GM23338 (cell line): ENCODE data around the gene FAM47E. TPM values are rescaled to one million over a fixed set of nuclear protein-coding genes. Genes with fewer than 3 reads are reported as not detected.

Experiments used
- ATAC-seq: fragments of 200-7000 bp; cut with Tn5 transposase; 3 replicates; pipeline ENCODE4 v1.9.1; 2020
- DNase-seq: peaks from one replicate; pipeline ENCODE4 v3.0.0-alpha.2; 2015; ENCODE audit warnings: low spot score
- H2AFZ ChIP-seq: fragments of 200-600 bp; sonication (generic); 2 replicates; pipeline ENCODE4 v1.8.0; 2016; ENCODE audit warnings: antibody characterized with exemption, mild to moderate bottlenecking, moderate library complexity
- H3F3A ChIP-seq: fragments of 200-600 bp; sonication (generic); replicated peaks from 2 replicates; pipeline ENCODE4 v1.8.0; 2017; ENCODE audit warnings: antibody characterized with exemption, mixed run types, low read depth
- H3K27ac ChIP-seq: fragments of 200-600 bp; sonication (generic); 2 replicates; pipeline ENCODE4 v1.6.1; 2016; ENCODE audit warnings: low read depth
- H3K27me3 ChIP-seq: fragments of 200-600 bp; sonication (generic); 2 replicates; pipeline ENCODE4 v1.8.0; 2016; ENCODE audit warnings: mild to moderate bottlenecking, mixed run types, moderate library complexity; ENCODE audit not compliant: insufficient read depth
- H3K36me3 ChIP-seq: fragments of 200-600 bp; sonication (generic); 2 replicates; pipeline ENCODE4 v1.8.0; 2016; ENCODE audit warnings: mild to moderate bottlenecking; ENCODE audit not compliant: insufficient read depth
- H3K4me1 ChIP-seq: fragments of 200-600 bp; sonication (generic); 2 replicates; pipeline ENCODE4 v1.8.0; 2016; ENCODE audit warnings: mild to moderate bottlenecking, moderate library complexity; ENCODE audit not compliant: insufficient read depth
- H3K4me2 ChIP-seq: fragments of 200-600 bp; sonication (generic); 2 replicates; pipeline ENCODE4 v1.7.1; 2017; ENCODE audit warnings: mixed run types
- H3K4me3 ChIP-seq: fragments of 200-600 bp; sonication (generic); 2 replicates; pipeline ENCODE4 v1.6.1; 2016; ENCODE audit warnings: mixed run types
- H3K79me2 ChIP-seq: fragments of 200-600 bp; sonication (generic); replicated peaks from 2 replicates; pipeline ENCODE4 v1.8.0; 2017; ENCODE audit warnings: mild to moderate bottlenecking; ENCODE audit not compliant: insufficient read depth
- H3K9me2 ChIP-seq: fragments of 200-600 bp; sonication (generic); 2 replicates; pipeline ENCODE4 v1.8.0; 2017; ENCODE audit not compliant: insufficient read depth
- H4K20me1 ChIP-seq: fragments of 200-600 bp; sonication (generic); replicated peaks from 2 replicates; pipeline ENCODE4 v1.8.0; 2017; ENCODE audit warnings: mild to moderate bottlenecking; ENCODE audit not compliant: insufficient read depth
- H3K27ac Mint-ChIP-seq: 2 replicates; pipeline ENCODE4 v1.8.0; 2020; ENCODE audit warnings: inconsistent platforms, mild to moderate bottlenecking, moderate library complexity, mixed read lengths
- H3K27me3 Mint-ChIP-seq: 3 replicates; pipeline ENCODE4 v1.8.0; 2022; ENCODE audit warnings: low read depth, mild to moderate bottlenecking, moderate library complexity, mixed read lengths, inconsistent platforms; ENCODE audit not compliant: insufficient read depth, poor library complexity
- H3K36me3 Mint-ChIP-seq: 3 replicates; pipeline ENCODE4 v1.8.0; 2021; ENCODE audit warnings: low read depth, mild to moderate bottlenecking, inconsistent platforms, moderate library complexity, mixed read lengths
- H3K4me1 Mint-ChIP-seq: 3 replicates; pipeline ENCODE4 v1.8.0; 2020; ENCODE audit warnings: mild to moderate bottlenecking, inconsistent platforms, mixed read lengths
- H3K4me3 Mint-ChIP-seq: 3 replicates; pipeline ENCODE4 v1.8.0; 2021; ENCODE audit warnings: moderate library complexity, mild to moderate bottlenecking, inconsistent platforms, mixed read lengths
- H3K9me3 Mint-ChIP-seq: 3 replicates; pipeline ENCODE4 v1.8.0; 2020; ENCODE audit warnings: moderate library complexity, mild to moderate bottlenecking, inconsistent platforms, mixed read lengths
- CREB1 ChIP-seq: fragments of 250-450 bp; sonication (Bioruptor Pico); IDR thresholded peaks from 2 replicates; pipeline ENCODE4 v1.5.0; 2020; ENCODE audit warnings: low read depth, mild to moderate bottlenecking, moderate library complexity
- EZH2 ChIP-seq: fragments of 200-600 bp; sonication (generic); IDR thresholded peaks from one replicate; pipeline ENCODE4 v1.8.0; 2017; ENCODE audit warnings: antibody characterized with exemption, mild to moderate bottlenecking, low read depth; ENCODE audit not compliant: unreplicated experiment
- EZH2phosphoT487 ChIP-seq: fragments of 200-600 bp; sonication (generic); IDR thresholded peaks from one replicate; pipeline ENCODE4 v1.8.1; 2018; ENCODE audit warnings: antibody characterized with exemption; ENCODE audit not compliant: unreplicated experiment
- JUNB ChIP-seq: IDR thresholded peaks from one replicate; pipeline ENCODE4 v1.6.1; 2016; ENCODE audit warnings: antibody characterized with exemption; ENCODE audit not compliant: unreplicated experiment
- NANOG ChIP-seq: IDR thresholded peaks from 2 replicates; pipeline ENCODE4 v1.6.1; 2016; ENCODE audit warnings: antibody characterized with exemption, borderline replicate concordance
- POLR2AphosphoS5 ChIP-seq: IDR thresholded peaks from 2 replicates; pipeline ENCODE4 v1.6.1; 2016; ENCODE audit warnings: antibody characterized with exemption, low read depth
- REST ChIP-seq: IDR thresholded peaks from one replicate; pipeline ENCODE4 v1.6.1; 2018; ENCODE audit warnings: antibody characterized with exemption; ENCODE audit not compliant: unreplicated experiment
- STAT1 ChIP-seq: IDR thresholded peaks from one replicate; pipeline ENCODE4 v1.6.1; 2016; ENCODE audit warnings: antibody characterized with exemption; ENCODE audit not compliant: unreplicated experiment
- ZNF114 ChIP-seq: fragments of 250-450 bp; sonication (Bioruptor Pico); IDR thresholded peaks from 2 replicates; pipeline ENCODE4 v1.5.0; 2020; ENCODE audit warnings: mild to moderate bottlenecking, moderate library complexity
- ZNF331 ChIP-seq: fragments of 250-450 bp; sonication (Bioruptor Pico); IDR thresholded peaks from 2 replicates; pipeline ENCODE4 v1.5.0; 2020; ENCODE audit warnings: low read depth, mild to moderate bottlenecking, moderate library complexity
- polyA plus RNA-seq: library from polyadenylated mRNA; unstranded; fragments of >200 nt; fragmentation: Nextera tagmentation; extraction: Ambion mirVana; gene quantifications from 2 replicates; pipeline ENCODE4 v1.2.1, GENCODE V29; 2016
- total RNA-seq: library from RNA; depleted of rRNA; stranded (reverse); fragments of >200 nt; shearing (Covaris generic); gene quantifications from 2 replicates; pipeline ENCODE4 v1.2.3, GENCODE V29; 2014
- TF ChIP-seq, protein P1 (sequence below): IDR thresholded peaks from 2 replicates; pipeline ENCODE4 v1.6.1; 2016; ENCODE audit warnings: antibody characterized with exemption
- TF ChIP-seq, protein P2 (sequence below), 2 experiments: fragments of 200-600 bp in 1 of 2; sonication (generic) in 1 of 2; conservative IDR thresholded peaks; 2 replicates each; pipeline versions ENCODE4 v1.5.1 to v1.6.1; 2016 to 2017; ENCODE audit warnings: antibody characterized with exemption in 2 of 2, low read depth in 2 of 2, mild to moderate bottlenecking in 2 of 2, moderate library complexity in 1 of 2

The FAM47E gene
- total and polyA plus RNA-seq, 2 experiments from 2014 or later, result 0.66 to 2.3 TPM

DNA sequence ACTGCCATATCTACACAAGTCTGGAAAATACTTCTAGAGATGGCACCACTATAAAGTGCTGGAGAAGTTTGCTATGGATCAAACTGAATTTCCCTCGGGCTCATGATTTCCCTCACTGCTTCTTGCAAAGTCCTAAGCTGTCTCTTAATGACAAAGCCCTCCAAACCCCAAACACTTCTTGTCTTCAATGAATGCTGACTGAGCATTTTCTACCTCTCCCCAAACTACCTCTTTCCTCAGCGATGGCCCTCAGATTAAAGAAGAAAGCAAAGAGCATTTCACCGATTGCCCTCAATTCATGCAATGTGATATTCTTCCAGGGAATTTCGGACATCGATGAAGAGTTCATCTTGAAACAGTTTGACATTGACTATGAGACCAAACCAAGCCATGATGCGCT is 19.7 kb downstream of the FAM47E start (continued):
- TF ChIP-seq REST (no peak), ZNF114 (CRISPR knock-in tag) (no peak), ZNF331 (CRISPR knock-in tag) (no peak)

GRCh38 chr4:76272073-76272472 is 20.6 kb downstream of the FAM47E start:
- H3K9me3 Mint-ChIP-seq, result no peaks in the 10 kb centered on the region
- H3K36me3 ChIP-seq, result no peaks in the 10 kb centered on the region
- H2AFZ ChIP-seq, result no peak overlapping the region
- H3K27me3 Mint-ChIP-seq, result peaks cover 4% of the 10 kb centered on the region
- H3K27ac Mint-ChIP-seq, result no peak overlapping the region
- no peaks in the 10 kb centered on the region for H4K20me1 ChIP-seq
- H3K27ac ChIP-seq, result no peak overlapping the region
- DNase-seq (no peak), ATAC-seq (no peak)
- H3K79me2 ChIP-seq, result no peaks in the 10 kb centered on the region
- no peak overlapping the region for H3K4me3 ChIP-seq
- no peaks in the 10 kb centered on the region for H3K27me3 ChIP-seq
- no peaks in the 10 kb centered on the region for H3F3A ChIP-seq
- H3K4me1 Mint-ChIP-seq, result no peaks in the 10 kb centered on the region
- 0 out of 2 replicates have a peak, but pooled peaks cover 5% of the 10 kb centered on the region for H3K9me2 ChIP-seq
- H3K4me2 ChIP-seq, result no peak overlapping the region
- H3K4me1 ChIP-seq, result no peaks in the 10 kb centered on the region
- H3K36me3 Mint-ChIP-seq, result no peaks in the 10 kb centered on the region
- no peak overlapping the region for H3K4me3 Mint-ChIP-seq
- TF ChIP-seq JUNB (no peak), POLR2AphosphoS5 (no peak), ZNF114 (CRISPR knock-in tag) (no peak), EZH2phosphoT487 (no peak), ZNF331 (CRISPR knock-in tag) (no peak), REST (no peak), NANOG (no peak), EZH2 (no peak), STAT1 (no peak), CREB1 (CRISPR knock-in tag) (no peak)
- TF ChIP-seq, protein P1, sequence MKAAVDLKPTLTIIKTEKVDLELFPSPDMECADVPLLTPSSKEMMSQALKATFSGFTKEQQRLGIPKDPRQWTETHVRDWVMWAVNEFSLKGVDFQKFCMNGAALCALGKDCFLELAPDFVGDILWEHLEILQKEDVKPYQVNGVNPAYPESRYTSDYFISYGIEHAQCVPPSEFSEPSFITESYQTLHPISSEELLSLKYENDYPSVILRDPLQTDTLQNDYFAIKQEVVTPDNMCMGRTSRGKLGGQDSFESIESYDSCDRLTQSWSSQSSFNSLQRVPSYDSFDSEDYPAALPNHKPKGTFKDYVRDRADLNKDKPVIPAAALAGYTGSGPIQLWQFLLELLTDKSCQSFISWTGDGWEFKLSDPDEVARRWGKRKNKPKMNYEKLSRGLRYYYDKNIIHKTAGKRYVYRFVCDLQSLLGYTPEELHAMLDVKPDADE, result no peak
- TF ChIP-seq, protein P2, sequence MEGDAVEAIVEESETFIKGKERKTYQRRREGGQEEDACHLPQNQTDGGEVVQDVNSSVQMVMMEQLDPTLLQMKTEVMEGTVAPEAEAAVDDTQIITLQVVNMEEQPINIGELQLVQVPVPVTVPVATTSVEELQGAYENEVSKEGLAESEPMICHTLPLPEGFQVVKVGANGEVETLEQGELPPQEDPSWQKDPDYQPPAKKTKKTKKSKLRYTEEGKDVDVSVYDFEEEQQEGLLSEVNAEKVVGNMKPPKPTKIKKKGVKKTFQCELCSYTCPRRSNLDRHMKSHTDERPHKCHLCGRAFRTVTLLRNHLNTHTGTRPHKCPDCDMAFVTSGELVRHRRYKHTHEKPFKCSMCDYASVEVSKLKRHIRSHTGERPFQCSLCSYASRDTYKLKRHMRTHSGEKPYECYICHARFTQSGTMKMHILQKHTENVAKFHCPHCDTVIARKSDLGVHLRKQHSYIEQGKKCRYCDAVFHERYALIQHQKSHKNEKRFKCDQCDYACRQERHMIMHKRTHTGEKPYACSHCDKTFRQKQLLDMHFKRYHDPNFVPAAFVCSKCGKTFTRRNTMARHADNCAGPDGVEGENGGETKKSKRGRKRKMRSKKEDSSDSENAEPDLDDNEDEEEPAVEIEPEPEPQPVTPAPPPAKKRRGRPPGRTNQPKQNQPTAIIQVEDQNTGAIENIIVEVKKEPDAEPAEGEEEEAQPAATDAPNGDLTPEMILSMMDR (conservative IDR thresholded peaks at IDR 0.05; ENCODE audit: low read depth in 2 of 2), result no peak
